CD4-positive, alpha-beta T cell treated with Interleukin-6 at 100 ng/mL for 8 hours (primary cell): ENCODE measurements around the gene PTTG2.
"Not testable (repeated sequence)": the region's sequence is repeated elsewhere in the genome, so short reads cannot be mapped to it uniquely, and the experiment has no call there.

ENCODE experiments used
- DNase-seq: peaks from one replicate; pipeline ENCODE4 v3.0.0-alpha.2; 2020; ENCODE audit warnings: mixed read lengths, low spot score

PTTG2 gene

GRCh38 chr4:37956941-37957340, 3.3 kb upstream of the PTTG2 start:
- no peak for DNase-seq

GRCh38 chr4:37958932-37959331, 1.3 kb upstream of the PTTG2 start:
- no peak for DNase-seq

- no peak for DNase-seq
Observed at GRCh38 chr4:37960679-37961450, 667 bp downstream of the PTTG2 start.

- DNase-seq: no peak
Observed at GRCh38 chr4:37964734-37965457, 4.7 kb downstream of the PTTG2 start.

GRCh38 chr4:37966044-37966443, 5.8 kb downstream of the PTTG2 start:
- no peak for DNase-seq

GRCh38 chr4:37967736-37968135, 7.5 kb downstream of the PTTG2 start:
- no peak for DNase-seq

- DNase-seq: no peak
Observed at GRCh38 chr4:37968747-37969146, 8.5 kb downstream of the PTTG2 start.

- peak; percentile 39 for DNase-seq
Observed at GRCh38 chr4:37970702-37971101, 10.5 kb downstream of the PTTG2 start.

- no peak for DNase-seq
Observed at GRCh38 chr4:37971202-37971601, 11.0 kb downstream of the PTTG2 start.

GRCh38 chr4:37973441-37973840, 13.2 kb downstream of the PTTG2 start:
- DNase-seq: no peak

GRCh38 chr4:37975321-37975822, 15.2 kb downstream of the PTTG2 start:
- DNase-seq: not testable (repeated sequence)

- no peak for DNase-seq
Observed at GRCh38 chr4:37976507-37976906, 16.3 kb downstream of the PTTG2 start.

- peak; percentile 81 for DNase-seq
Observed at GRCh38 chr4:37976991-37977470, 16.8 kb downstream of the PTTG2 start.

GRCh38 chr4:37977471-37978247, 17.5 kb downstream of the PTTG2 start:
- peak; percentile 73 for DNase-seq

GRCh38 chr4:37978248-37978924, 18.2 kb downstream of the PTTG2 start:
- DNase-seq: no peak

- DNase-seq: no peak
Observed at GRCh38 chr4:37980246-37980645, 20.0 kb downstream of the PTTG2 start.

- no peak for DNase-seq
Observed at GRCh38 chr4:37981425-37981824, 21.2 kb downstream of the PTTG2 start.

- DNase-seq: no peak
Observed at GRCh38 chr4:37981844-37982720, 21.9 kb downstream of the PTTG2 start.

GRCh38 chr4:37982736-37983135, 22.5 kb downstream of the PTTG2 start:
- DNase-seq: no peak

- DNase-seq: no peak
Observed at GRCh38 chr4:37983951-37984350, 23.8 kb downstream of the PTTG2 start.
